Brain pericyte (primary cell): ENCODE data around the gene EPB41L5.
"Not testable (repeated sequence)": the region's sequence is repeated elsewhere in the genome, so short reads cannot be mapped to it uniquely, and the experiment has no call there.

ENCODE experiments used
- DNase-seq: peaks from one replicate; pipeline ENCODE4 v3.0.0-alpha.2; 2012; ENCODE audit warnings: low read depth, low spot score

The EPB41L5 gene

GRCh38 chr2:120012771-120013596, at the start of gene EPB41L5:
Gene EPB41L5 (plus strand): TSS chr2:120013077. CDS start chr2:120019085, 6,008 bp downstream.
- DNase-seq: peak; percentile 83

- DNase-seq: no peak
Measured at GRCh38 chr2:119981896-119982295, 31.0 kb upstream of the EPB41L5 start.

- DNase-seq: no peak
Measured at GRCh38 chr2:119982506-119982905, 30.4 kb upstream of the EPB41L5 start.

GRCh38 chr2:119983108-119983507, 29.8 kb upstream of the EPB41L5 start:
- no peak for DNase-seq

- no peak for DNase-seq
Measured at GRCh38 chr2:119996148-119996547, 16.7 kb upstream of the EPB41L5 start.

- DNase-seq: not testable (repeated sequence)
Measured at GRCh38 chr2:119996896-119997891, 15.7 kb upstream of the EPB41L5 start.

- DNase-seq: no peak
Measured at GRCh38 chr2:120001471-120001870, 11.4 kb upstream of the EPB41L5 start.

GRCh38 chr2:120004254-120004653, 8.6 kb upstream of the EPB41L5 start:
- DNase-seq: no peak

- DNase-seq: no peak
Measured at GRCh38 chr2:120005834-120006521, 6.9 kb upstream of the EPB41L5 start.

- no peak for DNase-seq
Measured at GRCh38 chr2:120007851-120008250, 5.0 kb upstream of the EPB41L5 start.

GRCh38 chr2:120012363-120012762, 514 bp upstream of the EPB41L5 start:
- no peak for DNase-seq

- DNase-seq: no peak
Measured at GRCh38 chr2:120013597-120014223, 833 bp downstream of the EPB41L5 start.

GRCh38 chr2:120014226-120014980, 1.5 kb downstream of the EPB41L5 start:
- DNase-seq: no peak

- no peak for DNase-seq
Measured at GRCh38 chr2:120016800-120017199, 3.9 kb downstream of the EPB41L5 start.

GRCh38 chr2:120017201-120017600, 4.3 kb downstream of the EPB41L5 start:
- DNase-seq: no peak

- DNase-seq: no peak
Measured at GRCh38 chr2:120018549-120018948, 5.7 kb downstream of the EPB41L5 start.

GRCh38 chr2:120020554-120020953, 7.7 kb downstream of the EPB41L5 start:
- no peak for DNase-seq

- DNase-seq: not testable (repeated sequence)
Measured at GRCh38 chr2:120022505-120022904, 9.6 kb downstream of the EPB41L5 start.

- no peak for DNase-seq
Measured at GRCh38 chr2:120026890-120027289, 14.0 kb downstream of the EPB41L5 start.

- DNase-seq: no peak
Measured at GRCh38 chr2:120028795-120029194, 15.9 kb downstream of the EPB41L5 start.
